Mesenchymal stem cell (in vitro differentiated cells and primary cell): ENCODE results near the gene ZG16B.
A peak's percentile ranks its signal among the peaks of the same experiment; 100 is the strongest.

Source experiments
- DNase-seq: peaks from one replicate; pipeline ENCODE4 v3.0.0-alpha.2; 2013
- H2AFZ ChIP-seq: one replicate; pipeline ENCODE4 v1.6.1; 2013; ENCODE audit warnings: low read depth, mild to moderate bottlenecking, control low read depth, inconsistent platforms, low read length, moderate library complexity
- H2AK5ac ChIP-seq: 2 replicates; pipeline ENCODE4 v1.6.1; 2013; ENCODE audit warnings: low read length, moderate library complexity, mild to moderate bottlenecking, inconsistent platforms; ENCODE audit not compliant: severe bottlenecking
- H2BK120ac ChIP-seq: one replicate; pipeline ENCODE4 v1.6.1; 2013; ENCODE audit warnings: low read depth, mild to moderate bottlenecking, inconsistent platforms, low read length, moderate library complexity
- H2BK12ac ChIP-seq, 2 experiments: one replicate each; pipeline ENCODE4 v1.6.1; 2013; ENCODE audit warnings: inconsistent platforms in 2 of 2, low read length in 2 of 2, mild to moderate bottlenecking in 2 of 2, moderate library complexity in 2 of 2, control low read depth in 1 of 2
- H2BK15ac ChIP-seq: one replicate; pipeline ENCODE4 v1.6.1; 2013; ENCODE audit warnings: mild to moderate bottlenecking, low read depth, inconsistent platforms; ENCODE audit not compliant: poor library complexity, severe bottlenecking
- H2BK5ac ChIP-seq: 2 replicates; pipeline ENCODE4 v1.6.1; 2013; ENCODE audit warnings: low read depth, mild to moderate bottlenecking, low read length, control low read depth, inconsistent platforms; ENCODE audit not compliant: poor library complexity, severe bottlenecking
- H3K14ac ChIP-seq, 2 experiments: one replicate each; pipeline ENCODE4 v1.6.1; 2013; ENCODE audit warnings: inconsistent platforms in 2 of 2, low read length in 2 of 2, control low read depth in 1 of 2, mild to moderate bottlenecking in 1 of 2, moderate library complexity in 1 of 2
- H3K18ac ChIP-seq, 2 experiments: one replicate each; pipeline ENCODE4 v1.6.1; 2013; ENCODE audit warnings: inconsistent platforms in 2 of 2, low read length in 2 of 2, control low read depth in 1 of 2, low read depth in 1 of 2, mild to moderate bottlenecking in 1 of 2
- H3K23ac ChIP-seq, 2 experiments: one replicate each; pipeline ENCODE4 v1.6.1; 2013; ENCODE audit warnings: inconsistent platforms in 2 of 2, low read length in 2 of 2, mild to moderate bottlenecking in 2 of 2, moderate library complexity in 2 of 2, control low read depth in 1 of 2
- H3K27ac ChIP-seq: 2 replicates; pipeline ENCODE4 v1.5.1; 2013; ENCODE audit warnings: mild to moderate bottlenecking, moderate library complexity, low read length, control low read depth, inconsistent platforms; ENCODE audit not compliant: poor library complexity, severe bottlenecking
- H3K27me3 ChIP-seq, 2 experiments: 2 replicates each; pipeline versions ENCODE4 v1.6.1 to v1.7.0; 2013; ENCODE audit warnings: low read length in 2 of 2, mild to moderate bottlenecking in 2 of 2, moderate library complexity in 2 of 2, control low read depth in 1 of 2, inconsistent platforms in 1 of 2; ENCODE audit not compliant: control insufficient read depth in 1 of 2, insufficient read depth in 1 of 2
- H3K36me3 ChIP-seq, 2 experiments: 2 replicates each; pipeline versions ENCODE4 v1.6.1 to v1.7.0; 2013; ENCODE audit warnings: low read length in 2 of 2, control low read depth in 1 of 2, inconsistent platforms in 1 of 2, low read depth in 1 of 2, mild to moderate bottlenecking in 1 of 2; ENCODE audit not compliant: insufficient read depth in 2 of 2, control insufficient read depth in 1 of 2
- H3K4ac ChIP-seq, 2 experiments: one replicate each; pipeline ENCODE4 v1.6.1; 2013; ENCODE audit warnings: inconsistent platforms in 2 of 2, low read length in 2 of 2, mild to moderate bottlenecking in 2 of 2, moderate library complexity in 2 of 2, control low read depth in 1 of 2, low read depth in 1 of 2
- H3K4me1 ChIP-seq: 2 replicates; pipeline ENCODE4 v1.6.1; 2013; ENCODE audit warnings: low read depth, low read length, control low read depth; ENCODE audit not compliant: control insufficient read depth, insufficient read depth
- H3K4me2 ChIP-seq: 2 replicates; pipeline ENCODE4 v1.6.1; 2013; ENCODE audit warnings: low read length, mild to moderate bottlenecking, inconsistent platforms; ENCODE audit not compliant: poor library complexity, severe bottlenecking
- H3K4me3 ChIP-seq, 2 experiments: 2 replicates each; pipeline versions ENCODE4 v1.5.1 to v1.7.0; 2013; ENCODE audit warnings: low read length in 2 of 2, mild to moderate bottlenecking in 2 of 2, control low read depth in 1 of 2, low read depth in 1 of 2; ENCODE audit not compliant: insufficient read depth in 1 of 2
- H3K79me1 ChIP-seq: replicated peaks from 2 replicates; pipeline ENCODE4 v1.6.1; 2013; ENCODE audit warnings: mild to moderate bottlenecking, control low read depth, low read length, inconsistent platforms; ENCODE audit not compliant: poor library complexity, severe bottlenecking
- H3K9ac ChIP-seq: 2 replicates; pipeline ENCODE4 v1.7.0; 2013; ENCODE audit warnings: mild to moderate bottlenecking, low read length, moderate library complexity
- H3K9me3 ChIP-seq: 2 replicates; pipeline ENCODE4 v1.7.0; 2013; ENCODE audit warnings: mild to moderate bottlenecking, low read length; ENCODE audit not compliant: control insufficient read depth
- H4K8ac ChIP-seq: one replicate; pipeline ENCODE4 v1.6.1; 2013; ENCODE audit warnings: inconsistent platforms, mild to moderate bottlenecking, low read length, moderate library complexity
- H4K91ac ChIP-seq: one replicate; pipeline ENCODE4 v1.6.1; 2013; ENCODE audit warnings: mild to moderate bottlenecking, low read length, inconsistent platforms
- WGBS: methylation state at CpG from one replicate; pipeline ENCODE4 v1.1.7; 2013; ENCODE audit warnings: mixed read lengths; 5-methylcytosine and 5-hydroxymethylcytosine counted together

The ZG16B gene

DNA sequence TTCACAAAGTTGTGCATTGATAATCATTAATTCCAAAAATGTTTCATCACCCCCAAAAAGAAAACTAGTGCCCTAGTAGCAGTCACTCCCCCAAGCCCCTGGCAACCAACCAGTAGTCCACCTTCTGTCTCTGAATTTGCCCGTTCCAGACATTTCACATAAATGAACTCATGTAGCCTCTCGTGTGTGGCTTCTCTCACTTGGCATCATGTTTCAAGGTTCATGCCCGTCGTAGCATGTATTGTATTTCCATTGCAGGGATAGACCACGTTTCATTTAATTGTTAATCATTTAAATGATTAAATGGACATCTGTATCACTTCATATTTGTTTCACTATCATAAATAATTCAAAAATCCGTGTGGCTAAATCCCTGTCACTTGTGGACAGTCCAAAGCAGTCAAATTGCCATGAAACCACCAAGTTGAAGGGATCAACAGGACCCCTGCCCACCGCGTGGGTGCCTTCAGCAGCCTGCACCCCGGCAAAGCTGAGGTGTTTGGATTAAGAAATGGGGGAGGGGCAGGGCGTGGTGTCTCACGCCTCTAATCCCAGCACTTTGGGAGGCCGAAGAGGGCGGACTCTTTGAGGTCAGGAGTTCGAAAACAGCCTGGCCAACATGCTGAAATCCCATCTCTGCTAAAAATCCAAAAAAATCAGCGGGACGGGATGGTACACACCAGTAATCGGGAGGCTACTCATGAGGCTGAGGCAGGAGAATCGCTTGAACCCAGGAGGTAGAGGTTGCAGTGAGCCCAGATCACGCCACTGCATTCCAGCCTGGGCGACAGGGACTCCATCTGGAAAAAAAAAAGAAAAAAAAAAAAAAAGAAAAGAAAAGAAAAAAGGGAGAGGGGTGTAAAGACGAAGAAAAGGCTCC is 44.2 kb downstream of the ZG16B start:
- no peak for DNase-seq
- no peak overlapping the region for H3K23ac ChIP-seq
- no peak overlapping the region for H2AFZ ChIP-seq
- no peaks in the 10 kb centered on the region for H3K79me1 ChIP-seq
- no peak overlapping the region for H2BK15ac ChIP-seq
- H2BK5ac ChIP-seq: no peak overlapping the region
- H3K36me3 ChIP-seq: no peaks in the 10 kb centered on the region
- no peak overlapping the region for H3K14ac ChIP-seq
- H2BK12ac ChIP-seq: no peak overlapping the region
- no peak overlapping the region for H2AK5ac ChIP-seq
- H3K4ac ChIP-seq: no peak overlapping the region
- H3K27me3 ChIP-seq: peaks cover 0 to 7% of the 10 kb centered on the region in 2 experiments
- no peak overlapping the region for H2BK120ac ChIP-seq
- H3K27ac ChIP-seq: no peak overlapping the region
- H3K4me2 ChIP-seq: no peak overlapping the region
- 73% methylated on average over 18 of the region's 21 CpGs for WGBS
- peak overlapping the region; percentile 70 for H3K9ac ChIP-seq
- peak overlapping the region in 1 of 2 experiments; percentile 28 for H3K18ac ChIP-seq
- no peaks in the 10 kb centered on the region for H3K9me3 ChIP-seq
- peaks cover 2% of the 10 kb centered on the region for H3K4me1 ChIP-seq
- peak overlapping the region; percentile 62 for H4K8ac ChIP-seq
- no peak overlapping the region for H4K91ac ChIP-seq
- no peak overlapping the region for H3K4me3 ChIP-seq

GRCh38 chr16:2874912-2875362 is 44.8 kb downstream of the ZG16B start:
- H2BK15ac ChIP-seq: no peak overlapping the region
- no peak overlapping the region for H2BK5ac ChIP-seq
- H2BK120ac ChIP-seq: no peak overlapping the region
- H3K4ac ChIP-seq: no peak overlapping the region
- H3K14ac ChIP-seq: no peak overlapping the region
- H3K4me3 ChIP-seq: no peak overlapping the region
- H4K91ac ChIP-seq: no peak overlapping the region
- no peak overlapping the region for H3K18ac ChIP-seq
- H3K4me1 ChIP-seq: peaks cover 2% of the 10 kb centered on the region
- peak overlapping the region; percentile 70 for H3K9ac ChIP-seq
- H3K27me3 ChIP-seq: peaks cover 0 to 7% of the 10 kb centered on the region in 2 experiments
- WGBS: 33% methylated on average over 11 of the region's 25 CpGs
- H2BK12ac ChIP-seq: no peak overlapping the region
- no peaks in the 10 kb centered on the region for H3K9me3 ChIP-seq
- no peak overlapping the region for H3K4me2 ChIP-seq
- H3K36me3 ChIP-seq: no peaks in the 10 kb centered on the region
- no peak overlapping the region for H2AK5ac ChIP-seq
- no peak overlapping the region for H3K27ac ChIP-seq
- H4K8ac ChIP-seq: no peak overlapping the region
- H2AFZ ChIP-seq: no peak overlapping the region
- no peak overlapping the region for H3K23ac ChIP-seq
- peak; percentile 72 for DNase-seq
- H3K79me1 ChIP-seq: no peaks in the 10 kb centered on the region

GRCh38 chr16:2879854-2880508 is 49.9 kb downstream of the ZG16B start:
- no peak overlapping the region for H3K4me3 ChIP-seq
- no peak overlapping the region for H2BK12ac ChIP-seq
- no peak overlapping the region for H2BK120ac ChIP-seq
- H3K79me1 ChIP-seq: peaks cover 3% of the 10 kb centered on the region
- H3K4me2 ChIP-seq: no peak overlapping the region
- peaks cover 0 to 3% of the 10 kb centered on the region in 2 experiments for H3K36me3 ChIP-seq
- H4K91ac ChIP-seq: no peak overlapping the region
- no peak overlapping the region for H3K23ac ChIP-seq
- H2AK5ac ChIP-seq: no peak overlapping the region
- no peak overlapping the region for H2BK15ac ChIP-seq
- no peak overlapping the region for H3K27ac ChIP-seq
- H3K4me1 ChIP-seq: peaks cover 14% of the 10 kb centered on the region
- no peak overlapping the region for H3K18ac ChIP-seq
- no peak overlapping the region for H3K14ac ChIP-seq
- no peaks in the 10 kb centered on the region for H3K9me3 ChIP-seq
- no peaks in the 10 kb centered on the region for H3K27me3 ChIP-seq
- H3K9ac ChIP-seq: no peak overlapping the region
- H4K8ac ChIP-seq: no peak overlapping the region
- H3K4ac ChIP-seq: no peak overlapping the region
- H2AFZ ChIP-seq: no peak overlapping the region
- no peak for DNase-seq
- no peak overlapping the region for H2BK5ac ChIP-seq
- WGBS: 65% methylated on average over 6 of the region's 6 CpGs
